ENCODE measurements around the gene TCP1. TPM values are rescaled to one million over a fixed set of nuclear protein-coding genes. Genes with fewer than 3 reads are reported as not detected.

Gene TCP1
- total and polyA plus RNA-seq, 2 of the 8 experiments (the other 6 are each of a cell fraction or from before 2014, with no cell fraction given) = 117 to 348 TPM

GRCh38 chr6:159778131-159778530 is 11.3 kb downstream of the TCP1 start:
- H2BK15ac ChIP-seq (ENCODE audit: low read length) = no peak overlapping the region
- peaks cover 0 to 1% (median 0%) of the 10 kb centered on the region in 4 experiments; a peak in 1 of 7 replicates for H3K27me3 ChIP-seq (replicated peaks in 1 of 4; ENCODE audit: control insufficient read depth in 3 of 4, extremely low read depth in 1 of 4, insufficient read depth in 3 of 4, low read length in 3 of 4)
- peaks cover 40 to 96% (median 82%) of the 10 kb centered on the region in 4 experiments for H3K36me3 ChIP-seq (ENCODE audit: control insufficient read depth in 2 of 4, insufficient read depth in 4 of 4, low read length in 3 of 4)

More at GRCh38 chr6:159778131-159778530, 11.3 kb downstream of the TCP1 start:
- DNase-seq (ENCODE audit: low read depth in 1 of 2, low spot score in 2 of 2) = no peak
- no peak overlapping the region for H3K4me3 ChIP-seq (ENCODE audit: extremely low read depth in 1 of 4, insufficient read depth in 2 of 4, low read depth in 3 of 4, low read length in 4 of 4)
- H4K5ac ChIP-seq (ENCODE audit: insufficient read length, low read depth, low read length) = no peak overlapping the region
- no peak for FAIRE-seq
- no peak overlapping the region for H2BK20ac ChIP-seq (ENCODE audit: low read length)
- H2AK5ac ChIP-seq (ENCODE audit: low read depth, low read length) = no peak overlapping the region
- H3K23ac ChIP-seq (ENCODE audit: insufficient read length) = no peak overlapping the region
- peaks cover 6 to 13% of the 10 kb centered on the region in 2 experiments for H4K20me1 ChIP-seq (replicated peaks in 1 of 2; ENCODE audit: control insufficient read depth in 1 of 2, insufficient read depth in 2 of 2, low read length in 2 of 2)
- 0 out of 2 replicates have a peak, but pooled peaks cover 2% of the 10 kb centered on the region for H3K79me1 ChIP-seq (ENCODE audit: low read depth, low read length)
- no peak overlapping the region for H3K18ac ChIP-seq (ENCODE audit: extremely low read depth, low read length)
- no peak overlapping the region for H2AFZ ChIP-seq (ENCODE audit: low read length)
- H2BK120ac ChIP-seq (replicated peaks; ENCODE audit: low read depth, low read length) = no peak overlapping the region
- no peak overlapping the region for H4K91ac ChIP-seq (replicated peaks; ENCODE audit: insufficient read length, low read length)
- 100% methylated on average over 1 of the region's 1 CpG; no CpG with 5 or more reads in 1 of the 2 experiments for WGBS, 2 experiments (ENCODE audit: extremely low coverage in 1 of 2, insufficient coverage in 1 of 2, insufficient read length in 1 of 2, insufficient replicate concordance in 2 of 2, low coverage in 1 of 2, low lambda C conversion rate in 2 of 2, missing lambda C conversion rate in 1 of 2)
- H2BK5ac ChIP-seq (ENCODE audit: low read depth, low read length) = no peak overlapping the region
- POLR2A ChIA-PET (ENCODE audit: partially characterized antibody) = interaction anchor here (1.1 to 1.4 kb wide), 2 partner anchors 8 to 18 kb away, joined by 4 read pairs; no protein-coding TSS in a partner anchor
- no peak overlapping the region for H3K56ac ChIP-seq (replicated peaks; ENCODE audit: insufficient read length, low read depth, low read length)
- TF ChIP-seq USF2 (IDR thresholded peaks at IDR 0.05; ENCODE audit: low read length) = no peak
- TF ChIP-seq SP1 (IDR thresholded peaks at IDR 0.05; ENCODE audit: low read depth, low read length) = no peak
- no peak for TF ChIP-seq TCF12 (IDR thresholded peaks at IDR 0.05; ENCODE audit: low read depth, low read length)
- no peak for TF ChIP-seq EGR1 (IDR thresholded peaks at IDR 0.05; ENCODE audit: borderline replicate concordance, low read depth, low read length)
- TF ChIP-seq BCL11A (IDR thresholded peaks at IDR 0.05; ENCODE audit: low read depth in 2 of 2, low read length in 2 of 2) = no peak
- CTCF ChIA-PET (ENCODE audit: partially characterized antibody) = no interaction called here
- no peak overlapping the region for H3K4ac ChIP-seq (replicated peaks; ENCODE audit: insufficient read length, low read depth, low read length)
- H3K79me2 ChIP-seq (ENCODE audit: control insufficient read depth in 1 of 2, insufficient read depth in 2 of 2, low read length in 2 of 2) = peaks cover 0 to 2% of the 10 kb centered on the region in 2 experiments; a peak in 1 of 4 replicates
- no peak overlapping the region for H3K14ac ChIP-seq (ENCODE audit: insufficient read length)
- H3K23me2 ChIP-seq (ENCODE audit: low read depth, low read length) = no peaks in the 10 kb centered on the region
- no peak overlapping the region for H3K4me2 ChIP-seq (ENCODE audit: insufficient read depth in 1 of 2, low read depth in 2 of 2, low read length in 2 of 2)
- H3K9me3 ChIP-seq (ENCODE audit: insufficient read depth in 2 of 2, low read depth in 1 of 2, low read length in 1 of 2) = no peaks in the 10 kb centered on the region
- no peak overlapping the region for H4K8ac ChIP-seq (ENCODE audit: extremely low read depth, insufficient read depth, low read length)
- H2BK12ac ChIP-seq (ENCODE audit: low read depth, low read length) = no peak overlapping the region
- no peak overlapping the region for H3K9ac ChIP-seq (replicated peaks in 1 of 4; ENCODE audit: extremely low read depth in 1 of 4, low read depth in 3 of 4, low read length in 3 of 4)
- no peak overlapping the region for H3K27ac ChIP-seq (ENCODE audit: low read depth, low read length)
- no peaks in the 10 kb centered on the region for H3K4me1 ChIP-seq (replicated peaks in 1 of 4; ENCODE audit: control insufficient read depth in 3 of 4, insufficient read depth in 4 of 4, low read length in 3 of 4)
